Measurements from ENCODE around the gene PRKCQ. TPM values are rescaled to one million over a fixed set of nuclear protein-coding genes. Genes with fewer than 3 reads are reported as not detected.

PRKCQ gene
- total and polyA plus RNA-seq, 2 of the 8 experiments (the other 6 are each of a cell fraction or from before 2014, with no cell fraction given), result 9.1 to 22.6 TPM

DNA sequence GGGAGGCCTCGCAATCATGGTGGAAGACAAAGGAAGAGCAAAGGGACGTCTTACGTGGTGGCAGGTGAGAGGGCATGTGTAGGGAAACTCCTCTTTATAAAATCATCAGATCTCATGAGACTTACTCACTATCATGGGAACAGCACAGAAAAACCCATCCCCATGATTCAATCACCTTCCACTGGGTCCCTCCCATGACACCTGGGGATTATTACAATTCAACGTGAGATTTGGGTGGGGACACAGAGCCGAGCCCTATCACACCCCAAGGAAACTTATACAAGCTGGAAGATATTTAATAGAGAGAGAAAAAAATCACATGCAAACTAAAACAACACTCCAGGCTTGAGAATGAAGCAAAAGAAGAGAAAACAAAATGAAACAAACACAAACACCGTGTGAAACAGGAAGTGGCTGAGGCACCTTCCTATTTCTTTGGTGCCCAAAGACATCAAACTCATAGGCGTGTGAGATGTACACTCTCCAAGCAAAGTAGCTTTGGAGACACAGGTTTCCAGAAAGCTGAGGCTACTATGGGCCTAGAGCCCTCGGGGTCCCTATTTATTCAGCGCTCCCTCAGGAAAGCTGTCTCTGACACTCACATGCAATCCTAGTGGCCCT, 97.2 kb downstream of the PRKCQ start (continued):
- TF ChIP-seq CHD7 (IDR thresholded peaks at IDR 0.05; ENCODE audit: insufficient replicate concordance, low read length), result no peak
- TF ChIP-seq SRF (IDR thresholded peaks at IDR 0.05; ENCODE audit: low read depth, low read length), result no peak
